OCI-LY1 (cell line): ENCODE results near the gene B4GALT2.
A peak's percentile ranks its signal among the peaks of the same experiment; 100 is the strongest.

Source experiments
- H2AFZ ChIP-seq: fragments of 200-600 bp; sonication (generic), shearing (Covaris generic); 2 replicates; pipeline ENCODE4 v1.6.0; 2014; ENCODE audit warnings: antibody characterized with exemption, mild to moderate bottlenecking, low read length
- H3F3A ChIP-seq: fragments of 200-600 bp; sonication (generic), shearing (Covaris generic); 2 replicates; pipeline ENCODE4 v1.6.0; 2014; ENCODE audit warnings: mild to moderate bottlenecking, antibody characterized with exemption, low read length, moderate library complexity; ENCODE audit not compliant: insufficient read depth
- H3K27ac ChIP-seq: fragments of 200-600 bp; sonication (generic); 2 replicates; pipeline ENCODE4 v1.5.1; 2014; ENCODE audit warnings: low read length, mixed run types, mild to moderate bottlenecking, low read depth; ENCODE audit not compliant: poor library complexity, severe bottlenecking
- H3K27me3 ChIP-seq: fragments of 200-600 bp; sonication (generic); 2 replicates; pipeline ENCODE4 v1.6.0; 2014; ENCODE audit warnings: antibody characterized with exemption, mild to moderate bottlenecking, low read length, moderate library complexity; ENCODE audit not compliant: insufficient read depth
- H3K36me3 ChIP-seq: fragments of 200-600 bp; sonication (generic); 2 replicates; pipeline ENCODE4 v1.6.1; 2014; ENCODE audit warnings: mild to moderate bottlenecking, antibody characterized with exemption, low read length, moderate library complexity, mixed read lengths; ENCODE audit not compliant: insufficient read depth
- H3K4me1 ChIP-seq: fragments of 200-600 bp; sonication (generic); 2 replicates; pipeline ENCODE4 v1.5.1; 2014; ENCODE audit warnings: mild to moderate bottlenecking, low read length, moderate library complexity; ENCODE audit not compliant: insufficient read depth, severe bottlenecking
- H3K4me2 ChIP-seq: fragments of 200-600 bp; sonication (generic), shearing (Covaris generic); 2 replicates; pipeline ENCODE4 v1.6.1; 2014; ENCODE audit warnings: low read length
- H3K4me3 ChIP-seq: fragments of 200-600 bp; sonication (generic); 2 replicates; pipeline ENCODE4 v1.5.1; 2014; ENCODE audit warnings: low read length, low read depth, mild to moderate bottlenecking, mixed read lengths; ENCODE audit not compliant: poor library complexity, severe bottlenecking
- H3K79me2 ChIP-seq: fragments of 200-600 bp; shearing (Covaris generic); 2 replicates; pipeline ENCODE4 v1.6.1; 2016; ENCODE audit warnings: mixed run types, low read length, mixed read lengths; ENCODE audit not compliant: insufficient read depth
- H3K9ac ChIP-seq: fragments of 200-600 bp; sonication (generic), shearing (Covaris generic); 2 replicates; pipeline ENCODE4 v1.6.1; 2014; ENCODE audit warnings: mild to moderate bottlenecking, low read length, mixed read lengths
- H3K9me2 ChIP-seq: fragments of 200-600 bp; sonication (generic), shearing (Covaris generic); 2 replicates; pipeline ENCODE4 v1.6.1; 2014; ENCODE audit warnings: low read depth, mild to moderate bottlenecking, low read length, mixed read lengths
- H3K9me3 ChIP-seq: fragments of 200-600 bp; shearing (Covaris generic); 2 replicates; pipeline ENCODE4 v1.6.1; 2014; ENCODE audit warnings: low read length, mixed read lengths
- H4K20me1 ChIP-seq: fragments of 200-600 bp; sonication (generic), shearing (Covaris generic); 2 replicates; pipeline ENCODE4 v1.6.0; 2016; ENCODE audit warnings: mild to moderate bottlenecking, low read length; ENCODE audit not compliant: insufficient read depth
- CTCF ChIP-seq: fragments of 200-600 bp; sonication (generic), shearing (Covaris generic); IDR thresholded peaks from 2 replicates; pipeline ENCODE4 v1.5.1; 2017; ENCODE audit warnings: mild to moderate bottlenecking, antibody characterized with exemption, low read length, moderate library complexity, mixed read lengths
- EZH2 ChIP-seq: fragments of 200-600 bp; sonication (generic), shearing (Covaris generic); IDR thresholded peaks from 2 replicates; pipeline ENCODE4 v1.8.0; 2017; ENCODE audit warnings: borderline replicate concordance, mixed run types, mild to moderate bottlenecking, antibody characterized with exemption, low read length, moderate library complexity, mixed read lengths

Gene B4GALT2

GRCh38 chr1:43947874-43948437 lies 31.1 kb upstream of the B4GALT2 start:
- H3K27ac ChIP-seq, result no peak overlapping the region

GRCh38 chr1:43949678-43950077 lies 29.3 kb upstream of the B4GALT2 start:
- no peaks in the 10 kb centered on the region for H3K79me2 ChIP-seq

More at GRCh38 chr1:43947874-43948437, 31.1 kb upstream of the B4GALT2 start:
- Histone ChIP-seq H3K4me1 (peaks cover 31% of the 10 kb centered on the region), H3K79me2 (no peaks in the 10 kb centered on the region), H3K4me3 (peak overlapping the region; percentile 85), H3F3A (no peaks in the 10 kb centered on the region), H2AFZ (no peak overlapping the region), H3K9me2 (no peaks in the 10 kb centered on the region), H3K36me3 (peaks cover 11% of the 10 kb centered on the region; the same call in 1 of the 2 replicates), H3K27me3 (no peaks in the 10 kb centered on the region), H3K9me3 (no peaks in the 10 kb centered on the region), H3K9ac (peak overlapping the region; percentile 90), H3K4me2 (peak overlapping the region; percentile 82), H4K20me1 (no peaks in the 10 kb centered on the region)
- TF ChIP-seq EZH2, result no peak
- TF ChIP-seq CTCF, result no peak

GRCh38 chr1:43951021-43951985 lies 27.7 kb upstream of the B4GALT2 start:
- Histone ChIP-seq H3K9me2 (no peaks in the 10 kb centered on the region), H4K20me1 (no peaks in the 10 kb centered on the region), H3K9ac (no peak overlapping the region), H3K27ac (no peak overlapping the region), H3K4me2 (no peak overlapping the region), H3F3A (no peaks in the 10 kb centered on the region), H3K79me2 (no peaks in the 10 kb centered on the region), H3K9me3 (no peaks in the 10 kb centered on the region), H3K4me3 (no peak overlapping the region), H3K36me3 (peaks cover 11% of the 10 kb centered on the region; the same call in 1 of the 2 replicates), H3K27me3 (no peaks in the 10 kb centered on the region), H2AFZ (no peak overlapping the region), H3K4me1 (peaks cover 16% of the 10 kb centered on the region)
- TF ChIP-seq CTCF (no peak), EZH2 (no peak)

More at GRCh38 chr1:43949678-43950077, 29.3 kb upstream of the B4GALT2 start:
- no peaks in the 10 kb centered on the region for H3F3A ChIP-seq
- TF ChIP-seq EZH2, result no peak
- no peak for TF ChIP-seq CTCF
- H3K9me2 ChIP-seq, result no peaks in the 10 kb centered on the region
- H3K36me3 ChIP-seq, result peaks cover 11% of the 10 kb centered on the region; the same call in 1 of the 2 replicates
- no peak overlapping the region for H2AFZ ChIP-seq
- no peaks in the 10 kb centered on the region for H4K20me1 ChIP-seq
- H3K27ac ChIP-seq, result no peak overlapping the region
- H3K4me2 ChIP-seq, result no peak overlapping the region
- H3K9ac ChIP-seq, result no peak overlapping the region
- peaks cover 31% of the 10 kb centered on the region for H3K4me1 ChIP-seq
- H3K4me3 ChIP-seq, result no peak overlapping the region
- H3K9me3 ChIP-seq, result no peaks in the 10 kb centered on the region
- H3K27me3 ChIP-seq, result no peaks in the 10 kb centered on the region
